Osteocyte (in vitro differentiated cells): Measurements from ENCODE around the gene ADPRS. TPM values are rescaled to one million over a fixed set of nuclear protein-coding genes. Genes with fewer than 3 reads are reported as not detected.

Experiments
- DNase-seq: peaks from one replicate; pipeline ENCODE4 v3.0.0; 2021; ENCODE audit warnings: mixed read lengths; ENCODE audit not compliant: unreplicated experiment; ENCODE audit errors: extremely low spot score
- H3K27ac Mint-ChIP-seq: one replicate; pipeline ENCODE4 v1.8.0; 2021; ENCODE audit warnings: mild to moderate bottlenecking, mixed read lengths; ENCODE audit not compliant: unreplicated experiment
- H3K27me3 Mint-ChIP-seq: one replicate; pipeline ENCODE4 v1.8.0; 2021; ENCODE audit warnings: mixed read lengths; ENCODE audit not compliant: unreplicated experiment
- H3K36me3 Mint-ChIP-seq: one replicate; pipeline ENCODE4 v1.8.0; 2021; ENCODE audit warnings: mixed read lengths; ENCODE audit not compliant: unreplicated experiment
- H3K4me1 Mint-ChIP-seq: one replicate; pipeline ENCODE4 v1.8.0; 2021; ENCODE audit warnings: mixed read lengths; ENCODE audit not compliant: unreplicated experiment
- H3K4me3 Mint-ChIP-seq: one replicate; pipeline ENCODE4 v1.8.0; 2021; ENCODE audit warnings: mild to moderate bottlenecking, moderate library complexity, mixed read lengths; ENCODE audit not compliant: unreplicated experiment
- H3K9me3 Mint-ChIP-seq: one replicate; pipeline ENCODE4 v1.8.0; 2021; ENCODE audit warnings: mixed read lengths; ENCODE audit not compliant: unreplicated experiment
- CTCF ChIP-seq: fragments of 200-600 bp; sonication (generic); IDR thresholded peaks from 2 replicates; pipeline ENCODE4 v1.5.0; 2021; ENCODE audit warnings: antibody characterized with exemption, mild to moderate bottlenecking, moderate library complexity
- total RNA-seq: library from RNA; stranded (reverse); gene quantifications from 2 replicates; pipeline ENCODE4 v1.2.1, GENCODE V29; 2021

ADPRS gene
- total RNA-seq, 1 donor from 2014 or later, result 19.7 TPM

GRCh38 chr1:36095760-36096405 is 7.2 kb downstream of the ADPRS start:
- H3K36me3 Mint-ChIP-seq, result peaks cover 9% of the 10 kb centered on the region
- no peaks in the 10 kb centered on the region for H3K9me3 Mint-ChIP-seq
- no peak overlapping the region for H3K4me3 Mint-ChIP-seq
- TF ChIP-seq CTCF, result no peak
- no peak overlapping the region for H3K27ac Mint-ChIP-seq
- H3K27me3 Mint-ChIP-seq, result no peaks in the 10 kb centered on the region
- DNase-seq, result no peak
- H3K4me1 Mint-ChIP-seq, result peaks cover 16% of the 10 kb centered on the region

GRCh38 chr1:36096500-36097432 is 8.1 kb downstream of the ADPRS start:
- Mint-ChIP-seq H3K27ac (no peak overlapping the region), H3K4me1 (peaks cover 14% of the 10 kb centered on the region), H3K9me3 (no peaks in the 10 kb centered on the region)

GRCh38 chr1:36097693-36098585 is 9.2 kb downstream of the ADPRS start:
- Mint-ChIP-seq H3K4me3 (no peak overlapping the region), H3K4me1 (peaks cover 14% of the 10 kb centered on the region), H3K27ac (peak overlapping the region; percentile 50), H3K27me3 (no peaks in the 10 kb centered on the region), H3K36me3 (peaks cover 5% of the 10 kb centered on the region), H3K9me3 (no peaks in the 10 kb centered on the region)
- no peak for TF ChIP-seq CTCF
- no peak for DNase-seq

More at GRCh38 chr1:36096500-36097432, 8.1 kb downstream of the ADPRS start:
- peak; percentile 33 for TF ChIP-seq CTCF
- Mint-ChIP-seq H3K27me3 (no peaks in the 10 kb centered on the region), H3K4me3 (no peak overlapping the region), H3K36me3 (peaks cover 6% of the 10 kb centered on the region)
- DNase-seq, result no peak

GRCh38 chr1:36098650-36099365 is 10.1 kb downstream of the ADPRS start:
- Mint-ChIP-seq H3K4me1 (peaks cover 14% of the 10 kb centered on the region), H3K27me3 (no peaks in the 10 kb centered on the region), H3K9me3 (no peaks in the 10 kb centered on the region), H3K4me3 (no peak overlapping the region), H3K36me3 (no peaks in the 10 kb centered on the region), H3K27ac (no peak overlapping the region)
- DNase-seq, result no peak
- no peak for TF ChIP-seq CTCF
